MCF 10A (cell line): ENCODE results near the gene C1orf116. TPM values are rescaled to one million over a fixed set of nuclear protein-coding genes. Genes with fewer than 3 reads are reported as not detected.

Source experiments
- BruUV-seq: library from RNA; stranded (reverse); fragments of 400-500 nt; replicated peaks from 2 replicates; lab custom pipeline; 2021; lab: Mats Ljungman, UMichigan
- CTCF ChIA-PET: fragments of 300-600 bp; sonication (Branson Sonifier 250); formaldehyde crosslinking; extraction: SDS; loops from one replicate; lab custom pipeline; 2021; ENCODE audit warnings: antibody characterized with exemption, inconsistent platforms; lab: Yijun Ruan, JAX
- POLR2A ChIA-PET: fragments of 300-600, 350-650 bp; sonication (Branson Sonifier 250); formaldehyde crosslinking; extraction: SDS; loops from one replicate; lab custom pipeline; 2020; ENCODE audit warnings: antibody characterized with exemption, inconsistent platforms; lab: Yijun Ruan, JAX
- DNase-seq: peaks from one replicate; pipeline ENCODE4 v3.0.0-alpha.2; 2018; ENCODE audit not compliant: unreplicated experiment
- H3K27ac Mint-ChIP-seq: one replicate; pipeline ENCODE4 v1.8.0; 2022; ENCODE audit warnings: mild to moderate bottlenecking, low read depth, mixed read lengths; ENCODE audit not compliant: unreplicated experiment
- H3K27me3 Mint-ChIP-seq: one replicate; pipeline ENCODE4 v1.8.0; 2022; ENCODE audit warnings: mixed read lengths; ENCODE audit not compliant: insufficient read depth, unreplicated experiment
- H3K36me3 Mint-ChIP-seq: one replicate; pipeline ENCODE4 v1.8.0; 2022; ENCODE audit warnings: mild to moderate bottlenecking, moderate library complexity, mixed read lengths; ENCODE audit not compliant: insufficient read depth, unreplicated experiment
- H3K4me1 Mint-ChIP-seq: one replicate; pipeline ENCODE4 v1.8.0; 2022; ENCODE audit warnings: mixed read lengths; ENCODE audit not compliant: insufficient read depth, unreplicated experiment
- H3K4me3 Mint-ChIP-seq: one replicate; pipeline ENCODE4 v1.8.0; 2022; ENCODE audit warnings: mild to moderate bottlenecking, moderate library complexity, mixed read lengths; ENCODE audit not compliant: unreplicated experiment
- H3K9me3 Mint-ChIP-seq: one replicate; pipeline ENCODE4 v1.8.0; 2022; ENCODE audit warnings: mixed read lengths; ENCODE audit not compliant: unreplicated experiment
- CTCF ChIP-seq: fragments of 200-600 bp; IDR thresholded peaks from one replicate; pipeline ENCODE4 v1.8.0; 2022; ENCODE audit warnings: antibody characterized with exemption, mild to moderate bottlenecking; ENCODE audit not compliant: unreplicated experiment
- intact Hi-C: fragments of 100-400 bp; cut with micrococcal nuclease; formaldehyde crosslinking; loops from 2 replicates; pipeline ENCODE4 v1.14.1; 2022
- total RNA-seq: library from RNA; stranded (reverse); gene quantifications from 2 replicates; pipeline ENCODE4 v1.2.3, GENCODE V29; 2022

Gene C1orf116
- total RNA-seq, 1 experiment from 2014 or later = 35.4 TPM

GRCh38 chr1:206974140-206974539, 58.4 kb downstream of the C1orf116 start:
- CTCF ChIA-PET = interaction anchor here (0.6 to 10.0 kb wide), 13 partner anchors 7 to 385 kb away, joined by 3 to 161 read pairs (median 6); no protein-coding TSS in a partner anchor
- no TSS peak for BruUV-seq
- DNase-seq = no peak
- H3K4me3 Mint-ChIP-seq = no peak overlapping the region
- H3K36me3 Mint-ChIP-seq = no peaks in the 10 kb centered on the region
- TF ChIP-seq CTCF = no peak
- H3K27me3 Mint-ChIP-seq = peaks cover 27% of the 10 kb centered on the region
- POLR2A ChIA-PET = interaction anchor here (1.5 to 4.4 kb wide), 4 partner anchors 8 to 79 kb away, joined by 4 to 29 read pairs (median 6); partner anchors contain the start of gene PFKFB2
- H3K9me3 Mint-ChIP-seq = no peaks in the 10 kb centered on the region
- no peaks in the 10 kb centered on the region for H3K4me1 Mint-ChIP-seq
- intact Hi-C loops = no loop called here
- no peak overlapping the region for H3K27ac Mint-ChIP-seq

GRCh38 chr1:206972728-206973127, 59.8 kb downstream of the C1orf116 start:
- ChIA-PET POLR2A (interaction anchor here (0.8 to 4.4 kb wide), 7 partner anchors 9 to 370 kb away, joined by 3 to 29 read pairs (median 4); partner anchors contain the start of gene EIF2D), CTCF (interaction anchor here (0.6 to 10.0 kb wide), 17 partner anchors 9 to 392 kb away, joined by 3 to 161 read pairs (median 4); partner anchors contain the start of gene EIF2D)
- Mint-ChIP-seq H3K27ac (no peak overlapping the region), H3K9me3 (no peaks in the 10 kb centered on the region), H3K4me1 (no peaks in the 10 kb centered on the region), H3K4me3 (no peak overlapping the region), H3K36me3 (no peaks in the 10 kb centered on the region), H3K27me3 (peaks cover 27% of the 10 kb centered on the region)
- BruUV-seq = no TSS peak
- no peak for TF ChIP-seq CTCF
- DNase-seq = no peak
- intact Hi-C loops = no loop called here

GRCh38 chr1:206971029-206971655, 61.4 kb downstream of the C1orf116 start:
- DNase-seq = no peak
- Mint-ChIP-seq H3K36me3 (no peaks in the 10 kb centered on the region), H3K27ac (no peak overlapping the region), H3K27me3 (peaks cover 27% of the 10 kb centered on the region), H3K4me3 (no peak overlapping the region), H3K9me3 (no peaks in the 10 kb centered on the region), H3K4me1 (no peaks in the 10 kb centered on the region)
- BruUV-seq = no TSS peak
- TF ChIP-seq CTCF = no peak
- intact Hi-C loops = no loop called here
- POLR2A ChIA-PET = interaction anchor here (1.4 to 4.4 kb wide), 3 partner anchors 9 to 56 kb away, joined by 4 to 29 read pairs (median 9); no protein-coding TSS in a partner anchor
- CTCF ChIA-PET = interaction anchor here (0.6 to 10.0 kb wide), 11 partner anchors 9 to 387 kb away, joined by 3 to 161 read pairs (median 5); partner anchors contain the start of gene EIF2D

- H3K9me3 Mint-ChIP-seq = no peaks in the 10 kb centered on the region
- ChIA-PET POLR2A (interaction anchor here (0.5 to 4.4 kb wide), 3 partner anchors 8 to 1249 kb away, joined by 3 to 29 read pairs (median 3); no protein-coding TSS in a partner anchor), CTCF (interaction anchor here (0.6 to 10.0 kb wide), 15 partner anchors 9 to 481 kb away, joined by 3 to 161 read pairs (median 4); partner anchors contain the start of gene EIF2D)
- no peaks in the 10 kb centered on the region for H3K4me1 Mint-ChIP-seq
- H3K27ac Mint-ChIP-seq = no peak within 1 kb of the TSS
- DNase-seq = no peak
- no peaks in the 10 kb centered on the region for H3K36me3 Mint-ChIP-seq
- no peak within 1 kb of the TSS for H3K4me3 Mint-ChIP-seq
- TF ChIP-seq CTCF = no peak
- H3K27me3 Mint-ChIP-seq = peaks cover 27% of the 10 kb centered on the region
- no TSS peak for BruUV-seq
- intact Hi-C loops = no loop called here
These were observed 62.1 kb downstream of the C1orf116 start, which contains the start of gene FCAMR for GRCh38 chr1:206970446-206970845. FCAMR (minus strand) TSS chr1:206970460; CDS start chr1:206970125, 335 bp downstream.
